Tibial nerve (tissue), 4 donors: Measurements from ENCODE around the gene PTOV1. TPM values are rescaled to one million over a fixed set of nuclear protein-coding genes. Genes with fewer than 3 reads are reported as not detected.

ENCODE experiments used
- DNase-seq, 2 donors: peaks; one replicate each; pipeline ENCODE4 v3.0.0-alpha.2; 2019; ENCODE audit warnings: low spot score in 2 of 2
- H3K27ac ChIP-seq, 4 donors: fragments of 200-600 bp; sonication (generic) in 3 of 4; one replicate each; pipeline ENCODE4 v1.5.1; 2017 to 2019; ENCODE audit warnings: mild to moderate bottlenecking in 1 of 4
- H3K27me3 ChIP-seq, 2 donors: fragments of 200-600 bp; sonication (generic) in 1 of 2; one replicate each; pipeline versions ENCODE4 v1.5.1 to v1.6.0; 2017 to 2019
- H3K36me3 ChIP-seq, 3 donors: fragments of 200-600 bp; sonication (generic); one replicate each; pipeline ENCODE4 v1.5.1; 2018 to 2019
- H3K4me1 ChIP-seq, 4 donors: fragments of 200-600 bp; sonication (generic) in 3 of 4; one replicate each; pipeline ENCODE4 v1.5.1; 2017 to 2019
- H3K4me3 ChIP-seq, 4 donors: fragments of 200-600 bp; sonication (generic) in 3 of 4; one replicate each; pipeline ENCODE4 v1.5.1; 2017 to 2019; ENCODE audit warnings: mild to moderate bottlenecking in 1 of 4, moderate library complexity in 1 of 4
- H3K9me3 ChIP-seq, 4 donors: fragments of 200-600 bp; sonication (generic) in 3 of 4; one replicate each; pipeline ENCODE4 v1.5.1; 2017 to 2019
- EP300 ChIP-seq, 2 donors: sonication (generic); formaldehyde crosslinking; IDR thresholded peaks; one replicate each; pipeline ENCODE4 v1.6.1; 2017; ENCODE audit warnings: antibody characterized with exemption in 2 of 2, mild to moderate bottlenecking in 1 of 2
- POLR2A ChIP-seq, 2 donors: fragments of 450-650 bp; IDR thresholded peaks; one replicate each; pipeline ENCODE4 v1.6.1; 2017; ENCODE audit warnings: antibody characterized with exemption in 2 of 2, mild to moderate bottlenecking in 2 of 2, moderate library complexity in 2 of 2
- WGBS, 2 donors: methylation state at CpG; one replicate each; pipeline ENCODE4 v1.1.5; 2018; 5-methylcytosine and 5-hydroxymethylcytosine counted together
- total RNA-seq, 4 donors: library from RNA; depleted of rRNA; stranded (reverse); fragments of >200 nt; gene quantifications; one replicate each; pipeline ENCODE4 v1.1.0, GENCODE V29; 2016
- TF ChIP-seq, protein P1 (sequence below), 5 experiments: fragments of 200-600 bp in 3 of 5; fragments of 450-650 bp in 2 of 5; sonication (generic) in 3 of 5; IDR thresholded peaks; one replicate each; pipeline ENCODE4 v1.5.1; 2016 to 2019; ENCODE audit warnings: antibody characterized with exemption in 5 of 5, mild to moderate bottlenecking in 3 of 5, moderate library complexity in 2 of 5

The PTOV1 gene
- total RNA-seq, 4 donors from 2014 or later: 75.6 to 113 (median 91.9) TPM

GRCh38 chr19:49876422-49877019 lies 25.6 kb downstream of the PTOV1 start:
- peaks cover 10 to 58% (median 12%) of the 10 kb centered on the region in 3 donors for H3K36me3 ChIP-seq
- peaks cover 0 to 56% (median 15%) of the 10 kb centered on the region in 4 donors for H3K4me1 ChIP-seq

DNA sequence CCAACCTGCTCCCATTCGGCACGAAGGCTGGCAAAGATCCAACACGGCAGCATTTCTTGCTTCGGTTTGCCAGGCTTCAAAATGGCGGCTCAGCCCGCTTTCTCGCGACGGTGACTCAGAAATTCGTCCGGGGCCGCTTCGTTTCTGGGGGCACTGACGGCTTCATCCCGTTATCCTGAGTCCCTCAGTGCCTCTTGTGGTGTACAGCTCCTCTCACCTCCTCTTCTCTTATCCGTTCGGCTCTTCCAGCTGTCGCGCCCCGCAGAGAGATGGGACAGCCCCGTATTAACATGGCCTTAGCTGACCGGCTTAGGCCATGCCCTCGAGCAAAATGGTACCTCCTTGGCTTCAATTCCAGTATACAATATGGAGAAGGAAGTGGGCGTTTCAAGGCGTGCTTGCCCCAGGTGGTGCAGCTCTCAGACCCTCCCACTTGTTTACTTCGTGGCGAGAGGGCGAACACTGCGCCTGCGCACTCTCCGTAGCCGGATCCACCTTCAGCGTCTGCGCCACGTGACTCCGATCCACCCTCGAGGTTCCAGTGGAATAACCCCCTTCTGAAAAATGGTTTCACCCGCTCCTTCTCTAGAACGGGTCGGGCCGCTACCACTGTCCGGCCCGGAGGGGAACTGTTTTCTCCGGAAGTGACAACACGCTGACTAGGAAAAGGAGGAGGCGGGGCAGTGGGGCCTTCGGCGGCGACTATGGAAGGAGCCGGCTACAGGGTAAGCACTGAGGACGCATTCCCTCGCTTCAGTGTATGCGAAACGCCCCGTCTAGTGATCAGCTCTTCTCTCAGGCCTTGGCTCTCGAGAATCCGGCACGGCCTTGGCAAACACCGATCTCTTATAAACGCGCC lies 26.3 kb downstream of the PTOV1 start, which contains the start of the genes AKT1S1 and TBC1D17:
TSS of gene AKT1S1 (minus strand) at position 336 of the 859 bp plus-strand sequence. CDS start 4,060 bp downstream, outside the sequence.
TSS of gene TBC1D17 (plus strand) at position 683 of the 859 bp plus-strand sequence. CDS start at position 705, 22 bp downstream.
- Histone ChIP-seq H3K36me3 (peaks cover 12 to 58% (median 17%) of the 10 kb centered on the region in 3 donors), H3K4me3 (peak within 1 kb of the TSS; percentile 78 to 88 (median 80)), H3K27me3 (no peaks in the 10 kb centered on the region), H3K27ac (peak within 1 kb of the TSS; percentile 97 to 100 (median 98)), H3K9me3 (no peaks in the 10 kb centered on the region), H3K4me1 (peaks cover 0 to 55% (median 15%) of the 10 kb centered on the region in 4 donors)
- 0% methylated on average over 50 to 51 of the region's 61 CpGs for WGBS, 2 donors
- TF ChIP-seq, protein P1, sequence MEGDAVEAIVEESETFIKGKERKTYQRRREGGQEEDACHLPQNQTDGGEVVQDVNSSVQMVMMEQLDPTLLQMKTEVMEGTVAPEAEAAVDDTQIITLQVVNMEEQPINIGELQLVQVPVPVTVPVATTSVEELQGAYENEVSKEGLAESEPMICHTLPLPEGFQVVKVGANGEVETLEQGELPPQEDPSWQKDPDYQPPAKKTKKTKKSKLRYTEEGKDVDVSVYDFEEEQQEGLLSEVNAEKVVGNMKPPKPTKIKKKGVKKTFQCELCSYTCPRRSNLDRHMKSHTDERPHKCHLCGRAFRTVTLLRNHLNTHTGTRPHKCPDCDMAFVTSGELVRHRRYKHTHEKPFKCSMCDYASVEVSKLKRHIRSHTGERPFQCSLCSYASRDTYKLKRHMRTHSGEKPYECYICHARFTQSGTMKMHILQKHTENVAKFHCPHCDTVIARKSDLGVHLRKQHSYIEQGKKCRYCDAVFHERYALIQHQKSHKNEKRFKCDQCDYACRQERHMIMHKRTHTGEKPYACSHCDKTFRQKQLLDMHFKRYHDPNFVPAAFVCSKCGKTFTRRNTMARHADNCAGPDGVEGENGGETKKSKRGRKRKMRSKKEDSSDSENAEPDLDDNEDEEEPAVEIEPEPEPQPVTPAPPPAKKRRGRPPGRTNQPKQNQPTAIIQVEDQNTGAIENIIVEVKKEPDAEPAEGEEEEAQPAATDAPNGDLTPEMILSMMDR (IDR thresholded peaks at IDR 0.05): peak in 2 of 5 experiments; percentile 31
- peak; percentile 96 to 98 for TF ChIP-seq EP300 (IDR thresholded peaks at IDR 0.05)
- peak; percentile 78 to 97 for TF ChIP-seq POLR2A (IDR thresholded peaks at IDR 0.05)
- peak; percentile 97 to 98 for DNase-seq

More at GRCh38 chr19:49876422-49877019, 25.6 kb downstream of the PTOV1 start:
- H3K27me3 ChIP-seq: no peaks in the 10 kb centered on the region
- H3K4me3 ChIP-seq: peak overlapping the region; percentile 78 to 88 (median 80)
- 0 to 1% methylated on average over 18 to 40 of the region's 46 CpGs for WGBS, 2 donors
- peak; percentile 96 to 97 for DNase-seq
- H3K27ac ChIP-seq: peak overlapping the region; percentile 97 to 100 (median 98)
- TF ChIP-seq, protein P1 (IDR thresholded peaks at IDR 0.05): no peak
- TF ChIP-seq POLR2A (IDR thresholded peaks at IDR 0.05) (peak in 1 of 2 donors; percentile 37), EP300 (IDR thresholded peaks at IDR 0.05) (peak; percentile 79 to 92)
- H3K9me3 ChIP-seq: no peaks in the 10 kb centered on the region

GRCh38 chr19:49877879-49878743 lies 27.2 kb downstream of the PTOV1 start:
- TF ChIP-seq, protein P1 (IDR thresholded peaks at IDR 0.05): no peak
- TF ChIP-seq EP300 (IDR thresholded peaks at IDR 0.05) (no peak), POLR2A (IDR thresholded peaks at IDR 0.05) (no peak)
- Histone ChIP-seq H3K27me3 (no peaks in the 10 kb centered on the region), H3K36me3 (peaks cover 17 to 58% (median 25%) of the 10 kb centered on the region in 3 donors), H3K27ac (peak overlapping the region; percentile 97 to 100 (median 98)), H3K9me3 (peaks cover 0 to 5% (median 0%) of the 10 kb centered on the region in 4 donors), H3K4me3 (peak overlapping the region; percentile 65 to 88 (median 80)), H3K4me1 (peaks cover 0 to 46% (median 15%) of the 10 kb centered on the region in 4 donors)
- 6 to 11% methylated on average over 25 to 37 of the region's 41 CpGs for WGBS, 2 donors
- DNase-seq: peak; percentile 97 to 98

GRCh38 chr19:49878744-49879070 lies 27.7 kb downstream of the PTOV1 start:
- Histone ChIP-seq H3K27ac (peak overlapping the region; percentile 97 to 100 (median 98)), H3K36me3 (peaks cover 17 to 59% (median 31%) of the 10 kb centered on the region in 3 donors), H3K4me1 (peaks cover 0 to 44% (median 15%) of the 10 kb centered on the region in 4 donors), H3K4me3 (peak overlapping the region in 3 of 4 donors; percentile 65 to 88 (median 81)), H3K27me3 (no peaks in the 10 kb centered on the region), H3K9me3 (peaks cover 0 to 5% (median 0%) of the 10 kb centered on the region in 4 donors)
- no peak for TF ChIP-seq EP300 (IDR thresholded peaks at IDR 0.05)
- TF ChIP-seq, protein P1 (IDR thresholded peaks at IDR 0.05): no peak
- no peak for TF ChIP-seq POLR2A (IDR thresholded peaks at IDR 0.05)
- DNase-seq: no peak
- 70 to 74% methylated on average over 9 of the region's 9 CpGs for WGBS, 2 donors
